Spleen (tissue), 11 donors: ENCODE data around the gene PTPRO. TPM values are rescaled to one million over a fixed set of nuclear protein-coding genes. Genes with fewer than 3 reads are reported as not detected.

Source experiments
- DNase-seq: peaks from one replicate; pipeline ENCODE4 v3.0.0-alpha.2; 2020
- H3K27ac ChIP-seq, 8 donors: fragments of 200-600 bp; sonication (generic) in 7 of 8; 1 replicate in 4 of 8; 2 replicates in 4 of 8; pipeline versions ENCODE4 v1.5.0 to v1.8.0; 2016 to 2021; ENCODE audit warnings: inconsistent platforms in 4 of 8, mild to moderate bottlenecking in 4 of 8, moderate library complexity in 1 of 8
- H3K27me3 ChIP-seq, 7 donors: fragments of 200-600 bp; sonication (generic) in 6 of 7; replicated peaks in 1 of 7; 1 replicate in 4 of 7; 2 replicates in 3 of 7; pipeline versions ENCODE4 v1.5.0 to v1.8.0; 2016 to 2021; ENCODE audit warnings: inconsistent platforms in 3 of 7, mild to moderate bottlenecking in 1 of 7
- H3K36me3 ChIP-seq, 6 donors: fragments of 200-600 bp; sonication (generic) in 5 of 6; 1 replicate in 4 of 6; 2 replicates in 2 of 6; pipeline versions ENCODE4 v1.5.0 to v1.8.0; 2016 to 2021; ENCODE audit warnings: inconsistent platforms in 2 of 6
- H3K4me1 ChIP-seq, 6 donors: fragments of 200-600 bp; sonication (generic) in 5 of 6; 1 replicate in 3 of 6; 2 replicates in 3 of 6; pipeline versions ENCODE4 v1.5.0 to v1.8.0; 2016 to 2021; ENCODE audit warnings: inconsistent platforms in 3 of 6
- H3K4me3 ChIP-seq, 8 donors: fragments of 200-600 bp; sonication (generic) in 7 of 8; 1 replicate in 4 of 8; 2 replicates in 4 of 8; pipeline versions ENCODE4 v1.5.0 to v1.8.0; 2016 to 2021; ENCODE audit warnings: inconsistent platforms in 4 of 8, mild to moderate bottlenecking in 4 of 8, moderate library complexity in 2 of 8
- H3K9me3 ChIP-seq, 8 donors: fragments of 200-600 bp; sonication (generic) in 7 of 8; 1 replicate in 4 of 8; 2 replicates in 4 of 8; pipeline versions ENCODE4 v1.5.0 to v1.8.0; 2016 to 2021; ENCODE audit warnings: inconsistent platforms in 4 of 8
- POLR2A ChIP-seq, 3 donors: fragments of 450-650 bp; IDR thresholded peaks; one replicate each; pipeline ENCODE4 v1.5.1; 2017; ENCODE audit warnings: antibody characterized with exemption in 3 of 3, mild to moderate bottlenecking in 1 of 3
- POLR2AphosphoS5 ChIP-seq, 3 donors: sonication (generic); formaldehyde crosslinking; IDR thresholded peaks; one replicate each; pipeline ENCODE4 v1.5.1; 2017; ENCODE audit warnings: antibody characterized with exemption in 3 of 3
- WGBS, 5 donors: extraction: QIAGEN DNeasy Blood & Tissue Kit in 3 of 5; methylation state at CpG; one replicate each; pipeline versions ENCODE4 v1.1.5 to v1.1.7; 2013 to 2018; 5-methylcytosine and 5-hydroxymethylcytosine counted together
- intact Hi-C: fragments of 100-400 bp; cut with DNase I; formaldehyde crosslinking; loops from one replicate; pipeline ENCODE4 v1.15.0; 2023; ENCODE audit warnings: low total_unique reads
- polyA plus RNA-seq, 3 donors: library from polyadenylated mRNA; stranded (reverse); fragments of 200-250 nt; gene quantifications; one replicate each; pipeline ENCODE4 v1.2.1, GENCODE V29; 2013
- total RNA-seq, 7 donors: library from RNA; depleted of rRNA in 3 of 7; stranded (reverse); fragments of >200 nt in 3 of 7; fragmentation: NEBNext Ultra II Directional in 4 of 7; extraction: Animal tissue kit (Norgen Biotek cat#: 25700) in 4 of 7; gene quantifications; one replicate each; pipeline versions ENCODE4 v1.1.0 to v1.2.1, GENCODE V29; 2016 to 2021
- TF ChIP-seq, protein P1 (sequence below), 11 experiments: fragments of 200-600 bp in 7 of 11; fragments of 450-650 bp in 4 of 11; sonication (generic) in 4 of 11; IDR thresholded peaks in 8 of 11; conservative IDR thresholded peaks in 3 of 11; 1 replicate in 7 of 11; 2 replicates in 4 of 11; pipeline versions ENCODE4 v1.4.0 to v1.8.0; 2016 to 2021; ENCODE audit warnings: antibody characterized with exemption in 11 of 11, inconsistent platforms in 4 of 11, mild to moderate bottlenecking in 1 of 11
- donor health status: healthy with polysubstance abuse.
- donor health status: DM: no; HTN: no; CAD: no; lungs with moderate emphysema.
- donor health status: DM: no; HTN: no; CAD: no.
- donor health status: Bipolar disorder and iron deficiency.
- donor health status: healthy.
- donor health status: DM: no; HTN: no; CAD: no.
- donor health status: DM: yes; HTN: yes; CAD: no.

PTPRO gene
- total and polyA plus RNA-seq, 10 donors = 2.3 to 12.2 (median 5.6) TPM

DNA sequence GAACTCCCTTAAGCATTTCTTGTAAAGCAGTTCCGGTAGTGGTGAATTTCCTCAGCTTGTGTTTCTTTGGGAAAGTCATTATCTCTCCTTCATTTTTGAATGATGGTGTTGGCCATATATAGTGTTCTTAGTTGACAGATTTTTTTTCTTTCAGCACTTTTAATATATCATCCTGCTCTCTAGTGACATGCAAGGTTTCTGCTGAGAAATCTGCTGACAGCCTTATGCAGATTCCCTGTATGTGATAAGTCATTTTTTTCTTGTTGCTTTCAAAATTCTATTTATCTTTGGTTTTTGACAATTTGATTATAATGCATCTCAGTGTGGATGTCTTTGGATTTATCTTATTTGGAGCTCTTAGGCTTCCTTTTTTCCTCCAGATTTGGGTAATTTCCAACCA is 135.7 kb downstream of the PTPRO start:
- H3K4me3 ChIP-seq = no peak overlapping the region
- TF ChIP-seq POLR2AphosphoS5 (IDR thresholded peaks at IDR 0.05) = no peak
- TF ChIP-seq, protein P1, sequence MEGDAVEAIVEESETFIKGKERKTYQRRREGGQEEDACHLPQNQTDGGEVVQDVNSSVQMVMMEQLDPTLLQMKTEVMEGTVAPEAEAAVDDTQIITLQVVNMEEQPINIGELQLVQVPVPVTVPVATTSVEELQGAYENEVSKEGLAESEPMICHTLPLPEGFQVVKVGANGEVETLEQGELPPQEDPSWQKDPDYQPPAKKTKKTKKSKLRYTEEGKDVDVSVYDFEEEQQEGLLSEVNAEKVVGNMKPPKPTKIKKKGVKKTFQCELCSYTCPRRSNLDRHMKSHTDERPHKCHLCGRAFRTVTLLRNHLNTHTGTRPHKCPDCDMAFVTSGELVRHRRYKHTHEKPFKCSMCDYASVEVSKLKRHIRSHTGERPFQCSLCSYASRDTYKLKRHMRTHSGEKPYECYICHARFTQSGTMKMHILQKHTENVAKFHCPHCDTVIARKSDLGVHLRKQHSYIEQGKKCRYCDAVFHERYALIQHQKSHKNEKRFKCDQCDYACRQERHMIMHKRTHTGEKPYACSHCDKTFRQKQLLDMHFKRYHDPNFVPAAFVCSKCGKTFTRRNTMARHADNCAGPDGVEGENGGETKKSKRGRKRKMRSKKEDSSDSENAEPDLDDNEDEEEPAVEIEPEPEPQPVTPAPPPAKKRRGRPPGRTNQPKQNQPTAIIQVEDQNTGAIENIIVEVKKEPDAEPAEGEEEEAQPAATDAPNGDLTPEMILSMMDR (IDR thresholded peaks at IDR 0.05 in 8 of 11, conservative IDR thresholded peaks at IDR 0.05 in 3 of 11) = no peak
- TF ChIP-seq POLR2A (IDR thresholded peaks at IDR 0.05) = no peak
- peaks cover 0 to 42% (median 30%) of the 10 kb centered on the region in 8 donors for H3K9me3 ChIP-seq
- H3K36me3 ChIP-seq = no peaks in the 10 kb centered on the region
- no peaks in the 10 kb centered on the region for H3K27me3 ChIP-seq
- H3K4me1 ChIP-seq = no peaks in the 10 kb centered on the region
- no peak overlapping the region for H3K27ac ChIP-seq
- intact Hi-C loops = no loop called here
- WGBS, 5 donors = 89 to 93% (median 92%) methylated on average over 1 of the region's 1 CpG
- DNase-seq = no peak

DNA sequence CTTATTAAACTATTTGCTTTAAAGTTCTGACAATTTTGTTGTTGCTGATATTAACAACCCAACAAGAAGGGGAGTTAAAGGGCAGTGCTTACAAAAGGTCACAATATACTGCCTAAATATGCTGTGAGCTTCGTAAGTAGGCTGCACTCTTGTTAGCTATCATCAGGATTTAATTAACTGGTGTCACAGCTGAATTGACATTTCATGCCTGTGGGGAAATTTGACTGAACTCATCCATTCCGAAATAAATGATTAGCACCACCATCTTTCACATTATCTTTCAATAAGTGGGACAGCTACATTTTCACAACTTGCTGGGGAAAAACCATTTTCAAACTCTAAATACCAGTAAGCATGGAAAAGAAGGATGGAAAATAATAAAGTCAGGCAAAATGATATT is 146.6 kb downstream of the PTPRO start:
- WGBS, 5 donors = 69 to 76% (median 70%) methylated on average over 2 of the region's 2 CpGs
- no peak for DNase-seq
- Histone ChIP-seq H3K27ac (no peak overlapping the region), H3K36me3 (no peaks in the 10 kb centered on the region), H3K27me3 (peaks cover 0 to 11% (median 0%) of the 10 kb centered on the region in 7 donors), H3K4me3 (no peak overlapping the region), H3K9me3 (no peaks in the 10 kb centered on the region), H3K4me1 (no peaks in the 10 kb centered on the region)
- intact Hi-C loops = no loop called here
- TF ChIP-seq POLR2AphosphoS5 (IDR thresholded peaks at IDR 0.05) (no peak), POLR2A (IDR thresholded peaks at IDR 0.05) (no peak)
- TF ChIP-seq, protein P1 (IDR thresholded peaks at IDR 0.05 in 8 of 11, conservative IDR thresholded peaks at IDR 0.05 in 3 of 11) = no peak

DNA sequence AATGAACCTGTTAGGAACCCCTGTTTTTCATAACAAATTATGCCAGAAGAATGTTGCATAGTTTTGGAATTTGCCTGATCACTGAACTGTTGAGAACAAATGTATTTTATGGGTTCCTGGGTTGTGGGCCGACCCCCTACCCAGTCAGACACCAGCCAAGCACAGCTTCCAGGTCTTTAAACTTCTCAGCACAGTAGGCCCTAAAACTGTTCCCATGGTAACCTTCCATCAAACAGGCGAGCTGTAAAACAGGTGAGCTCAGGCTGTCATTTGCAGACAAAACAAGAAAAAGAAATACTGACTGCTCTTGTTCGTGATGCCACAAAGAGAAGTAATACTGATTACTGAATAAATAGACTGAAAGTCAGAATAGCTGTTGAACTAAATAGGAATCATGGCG is 147.0 kb downstream of the PTPRO start:
- intact Hi-C loops = no loop called here
- no peaks in the 10 kb centered on the region for H3K36me3 ChIP-seq
- H3K9me3 ChIP-seq = no peaks in the 10 kb centered on the region
- 63 to 70% (median 69%) methylated on average over 4 of the region's 4 CpGs for WGBS, 5 donors
- H3K4me3 ChIP-seq = no peak overlapping the region
- H3K27me3 ChIP-seq = peaks cover 0 to 6% (median 0%) of the 10 kb centered on the region in 7 donors
- H3K4me1 ChIP-seq = no peaks in the 10 kb centered on the region
- H3K27ac ChIP-seq = no peak overlapping the region
- DNase-seq = no peak
- TF ChIP-seq, protein P1 (IDR thresholded peaks at IDR 0.05 in 8 of 11, conservative IDR thresholded peaks at IDR 0.05 in 3 of 11) = no peak
- TF ChIP-seq POLR2AphosphoS5 (IDR thresholded peaks at IDR 0.05) = no peak
- no peak for TF ChIP-seq POLR2A (IDR thresholded peaks at IDR 0.05)

DNA sequence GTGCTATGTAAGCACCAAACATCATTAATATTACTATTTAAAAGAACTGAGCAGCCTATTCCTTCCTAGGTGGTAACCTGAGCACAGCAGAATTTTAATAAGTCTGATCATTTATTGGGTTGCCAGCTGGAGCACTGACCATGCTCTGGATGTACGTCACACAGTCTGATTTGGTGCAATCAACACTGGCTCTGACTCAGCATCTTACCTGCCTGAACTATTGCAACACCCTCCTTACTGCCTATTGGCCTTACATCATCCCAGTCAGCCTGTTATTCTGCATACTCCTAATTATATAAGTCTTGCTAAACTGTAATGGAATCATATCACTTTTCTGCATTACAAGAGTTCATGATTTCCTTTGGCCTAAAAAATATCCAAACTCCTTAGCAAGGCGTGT is 149.7 kb downstream of the PTPRO start:
- no peaks in the 10 kb centered on the region for H3K9me3 ChIP-seq
- peaks cover 0 to 5% (median 0%) of the 10 kb centered on the region in 7 donors for H3K27me3 ChIP-seq
- no peaks in the 10 kb centered on the region for H3K36me3 ChIP-seq
- DNase-seq = no peak
- H3K4me3 ChIP-seq = no peak overlapping the region
- WGBS, 5 donors = 42 to 82% (median 65%) methylated on average over 2 of the region's 2 CpGs
- intact Hi-C loops = no loop called here
- no peaks in the 10 kb centered on the region for H3K4me1 ChIP-seq
- H3K27ac ChIP-seq = no peak overlapping the region
- TF ChIP-seq, protein P1 (IDR thresholded peaks at IDR 0.05 in 8 of 11, conservative IDR thresholded peaks at IDR 0.05 in 3 of 11) = no peak
- TF ChIP-seq POLR2A (IDR thresholded peaks at IDR 0.05) = no peak
- TF ChIP-seq POLR2AphosphoS5 (IDR thresholded peaks at IDR 0.05) = no peak
